Measurements from ENCODE around the gene NSMF. TPM values are rescaled to one million over a fixed set of nuclear protein-coding genes. Genes with fewer than 3 reads are reported as not detected.

The NSMF gene
- total and polyA plus RNA-seq, 2 experiments from 2014 or later = 20.3 to 103 TPM

DNA sequence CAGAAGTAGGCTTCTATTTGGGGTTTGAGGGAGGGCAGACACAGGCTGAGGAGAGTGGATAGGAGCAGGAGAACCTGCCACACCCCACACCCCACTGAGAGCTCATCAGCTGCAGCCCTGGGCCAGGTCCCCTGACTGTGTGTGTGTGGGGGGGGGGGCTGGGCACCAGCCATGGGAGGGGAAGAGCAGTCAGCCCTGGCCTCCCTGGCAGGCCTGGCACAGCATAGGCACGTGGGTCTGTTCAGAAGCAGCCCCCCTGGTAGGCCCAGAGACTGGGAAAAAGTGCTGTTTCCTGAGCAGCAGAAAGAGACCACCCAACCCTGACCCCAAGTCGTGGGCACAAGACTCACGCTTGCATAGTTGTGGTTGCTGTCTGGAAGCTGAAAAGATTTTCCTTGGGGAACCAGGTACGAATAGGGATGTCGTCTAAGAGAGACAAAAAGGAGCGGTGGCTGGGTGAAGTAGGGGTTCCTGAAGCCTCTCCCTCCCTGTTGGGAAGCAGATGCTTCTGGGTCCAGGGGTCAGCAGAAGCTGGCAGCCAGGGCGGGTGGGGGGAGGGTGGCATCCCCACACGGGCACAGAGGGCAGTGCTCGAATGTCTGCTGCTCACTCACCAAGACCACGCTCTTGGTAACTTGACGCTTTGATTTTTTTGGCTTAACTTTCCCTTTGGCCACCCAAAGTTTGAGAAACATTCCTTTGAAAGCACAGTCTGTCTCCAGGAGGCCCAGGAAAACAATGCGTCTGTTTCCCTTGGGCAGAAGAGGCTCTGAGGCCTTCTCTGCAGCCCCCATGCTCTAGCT, 2.9 kb downstream of the NSMF start (continued):
- TF ChIP-seq EZH2phosphoT487 (IDR thresholded peaks at IDR 0.05; ENCODE audit: unreplicated experiment) (no peak), NANOG (IDR thresholded peaks at IDR 0.05; ENCODE audit: borderline replicate concordance) (no peak), STAT1 (IDR thresholded peaks at IDR 0.05; ENCODE audit: unreplicated experiment) (no peak), EZH2 (IDR thresholded peaks at IDR 0.05; ENCODE audit: low read depth, unreplicated experiment) (no peak)
- TF ChIP-seq, protein P1, sequence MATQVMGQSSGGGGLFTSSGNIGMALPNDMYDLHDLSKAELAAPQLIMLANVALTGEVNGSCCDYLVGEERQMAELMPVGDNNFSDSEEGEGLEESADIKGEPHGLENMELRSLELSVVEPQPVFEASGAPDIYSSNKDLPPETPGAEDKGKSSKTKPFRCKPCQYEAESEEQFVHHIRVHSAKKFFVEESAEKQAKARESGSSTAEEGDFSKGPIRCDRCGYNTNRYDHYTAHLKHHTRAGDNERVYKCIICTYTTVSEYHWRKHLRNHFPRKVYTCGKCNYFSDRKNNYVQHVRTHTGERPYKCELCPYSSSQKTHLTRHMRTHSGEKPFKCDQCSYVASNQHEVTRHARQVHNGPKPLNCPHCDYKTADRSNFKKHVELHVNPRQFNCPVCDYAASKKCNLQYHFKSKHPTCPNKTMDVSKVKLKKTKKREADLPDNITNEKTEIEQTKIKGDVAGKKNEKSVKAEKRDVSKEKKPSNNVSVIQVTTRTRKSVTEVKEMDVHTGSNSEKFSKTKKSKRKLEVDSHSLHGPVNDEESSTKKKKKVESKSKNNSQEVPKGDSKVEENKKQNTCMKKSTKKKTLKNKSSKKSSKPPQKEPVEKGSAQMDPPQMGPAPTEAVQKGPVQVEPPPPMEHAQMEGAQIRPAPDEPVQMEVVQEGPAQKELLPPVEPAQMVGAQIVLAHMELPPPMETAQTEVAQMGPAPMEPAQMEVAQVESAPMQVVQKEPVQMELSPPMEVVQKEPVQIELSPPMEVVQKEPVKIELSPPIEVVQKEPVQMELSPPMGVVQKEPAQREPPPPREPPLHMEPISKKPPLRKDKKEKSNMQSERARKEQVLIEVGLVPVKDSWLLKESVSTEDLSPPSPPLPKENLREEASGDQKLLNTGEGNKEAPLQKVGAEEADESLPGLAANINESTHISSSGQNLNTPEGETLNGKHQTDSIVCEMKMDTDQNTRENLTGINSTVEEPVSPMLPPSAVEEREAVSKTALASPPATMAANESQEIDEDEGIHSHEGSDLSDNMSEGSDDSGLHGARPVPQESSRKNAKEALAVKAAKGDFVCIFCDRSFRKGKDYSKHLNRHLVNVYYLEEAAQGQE (IDR thresholded peaks at IDR 0.05; ENCODE audit: unreplicated experiment) = no peak
- TF ChIP-seq, protein P2, sequence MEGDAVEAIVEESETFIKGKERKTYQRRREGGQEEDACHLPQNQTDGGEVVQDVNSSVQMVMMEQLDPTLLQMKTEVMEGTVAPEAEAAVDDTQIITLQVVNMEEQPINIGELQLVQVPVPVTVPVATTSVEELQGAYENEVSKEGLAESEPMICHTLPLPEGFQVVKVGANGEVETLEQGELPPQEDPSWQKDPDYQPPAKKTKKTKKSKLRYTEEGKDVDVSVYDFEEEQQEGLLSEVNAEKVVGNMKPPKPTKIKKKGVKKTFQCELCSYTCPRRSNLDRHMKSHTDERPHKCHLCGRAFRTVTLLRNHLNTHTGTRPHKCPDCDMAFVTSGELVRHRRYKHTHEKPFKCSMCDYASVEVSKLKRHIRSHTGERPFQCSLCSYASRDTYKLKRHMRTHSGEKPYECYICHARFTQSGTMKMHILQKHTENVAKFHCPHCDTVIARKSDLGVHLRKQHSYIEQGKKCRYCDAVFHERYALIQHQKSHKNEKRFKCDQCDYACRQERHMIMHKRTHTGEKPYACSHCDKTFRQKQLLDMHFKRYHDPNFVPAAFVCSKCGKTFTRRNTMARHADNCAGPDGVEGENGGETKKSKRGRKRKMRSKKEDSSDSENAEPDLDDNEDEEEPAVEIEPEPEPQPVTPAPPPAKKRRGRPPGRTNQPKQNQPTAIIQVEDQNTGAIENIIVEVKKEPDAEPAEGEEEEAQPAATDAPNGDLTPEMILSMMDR (conservative IDR thresholded peaks at IDR 0.05; ENCODE audit: low read depth in 2 of 2) = no peak
- TF ChIP-seq, protein P3, sequence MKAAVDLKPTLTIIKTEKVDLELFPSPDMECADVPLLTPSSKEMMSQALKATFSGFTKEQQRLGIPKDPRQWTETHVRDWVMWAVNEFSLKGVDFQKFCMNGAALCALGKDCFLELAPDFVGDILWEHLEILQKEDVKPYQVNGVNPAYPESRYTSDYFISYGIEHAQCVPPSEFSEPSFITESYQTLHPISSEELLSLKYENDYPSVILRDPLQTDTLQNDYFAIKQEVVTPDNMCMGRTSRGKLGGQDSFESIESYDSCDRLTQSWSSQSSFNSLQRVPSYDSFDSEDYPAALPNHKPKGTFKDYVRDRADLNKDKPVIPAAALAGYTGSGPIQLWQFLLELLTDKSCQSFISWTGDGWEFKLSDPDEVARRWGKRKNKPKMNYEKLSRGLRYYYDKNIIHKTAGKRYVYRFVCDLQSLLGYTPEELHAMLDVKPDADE (IDR thresholded peaks at IDR 0.05) = no peak

DNA sequence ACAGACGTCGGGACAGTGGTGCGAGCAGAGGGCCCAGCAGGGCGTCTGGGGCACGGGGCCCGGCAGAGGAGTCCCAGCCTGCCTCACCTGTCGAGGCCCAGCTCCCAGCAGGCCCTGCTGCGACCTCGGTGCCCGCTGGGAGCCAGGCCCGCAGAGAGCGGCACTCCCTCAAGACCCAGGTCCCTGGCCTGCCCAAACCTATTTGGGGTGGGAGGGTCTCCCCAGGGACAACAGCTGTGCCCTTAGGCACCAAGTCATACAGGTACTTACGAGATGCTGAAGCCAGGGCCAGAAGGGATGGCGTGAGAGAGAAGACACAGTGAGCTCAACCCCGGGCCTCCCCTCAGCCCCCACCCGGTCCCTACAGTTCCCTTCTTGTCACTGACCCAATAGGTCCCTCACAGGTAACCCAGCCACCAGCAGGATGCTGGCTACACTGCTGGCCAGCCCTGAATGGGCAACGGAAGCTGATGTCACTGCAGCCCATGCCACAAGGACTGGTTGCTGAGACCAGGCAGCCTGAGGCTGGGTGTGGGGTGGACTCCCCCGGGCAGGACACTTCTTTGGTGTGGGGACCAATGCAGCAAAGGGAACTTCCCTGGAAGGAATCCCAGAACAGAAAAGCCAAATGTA, 3.7 kb downstream of the NSMF start:
- ATAC-seq = no peak
- Histone ChIP-seq H3K4me1 (ENCODE audit: insufficient read depth) (peaks cover 6% of the 10 kb centered on the region; the same call in 1 of the 2 replicates), H4K20me1 (replicated peaks; ENCODE audit: insufficient read depth) (no peaks in the 10 kb centered on the region; the same call in 1 of the 2 replicates), H3K9me2 (ENCODE audit: insufficient read depth) (no peaks in the 10 kb centered on the region), H3K36me3 (ENCODE audit: insufficient read depth) (peaks cover 6% of the 10 kb centered on the region; the same call in 1 of the 2 replicates), H3K4me2 (no peak overlapping the region), H3K79me2 (replicated peaks; ENCODE audit: insufficient read depth) (no peaks in the 10 kb centered on the region), H3K27ac (ENCODE audit: low read depth) (no peak overlapping the region), H3K4me3 (no peak overlapping the region), H3F3A (replicated peaks; ENCODE audit: low read depth) (0 out of 2 replicates have a peak, but pooled peaks cover 3% of the 10 kb centered on the region), H3K27me3 (ENCODE audit: insufficient read depth) (no peaks in the 10 kb centered on the region), H2AFZ (no peak overlapping the region)
- H3K4me3 Mint-ChIP-seq = no peak overlapping the region
- H3K36me3 Mint-ChIP-seq (ENCODE audit: low read depth) = peaks cover 3% of the 10 kb centered on the region; the same call in 1 of the 3 replicates
- peaks cover 6% of the 10 kb centered on the region for H3K27me3 Mint-ChIP-seq (ENCODE audit: insufficient read depth, low read depth, poor library complexity)
- peaks cover 8% of the 10 kb centered on the region; the same call in 2 of the 3 replicates for H3K4me1 Mint-ChIP-seq
- no peak for DNase-seq (ENCODE audit: low spot score)
- H3K27ac Mint-ChIP-seq = no peak overlapping the region
- H3K9me3 Mint-ChIP-seq = no peaks in the 10 kb centered on the region
- TF ChIP-seq, protein P2 (conservative IDR thresholded peaks at IDR 0.05; ENCODE audit: low read depth in 2 of 2) = no peak
- TF ChIP-seq JUNB (IDR thresholded peaks at IDR 0.05; ENCODE audit: unreplicated experiment) (no peak), ZNF114 (CRISPR knock-in tag; IDR thresholded peaks at IDR 0.05) (no peak), EZH2 (IDR thresholded peaks at IDR 0.05; ENCODE audit: low read depth, unreplicated experiment) (no peak), NANOG (IDR thresholded peaks at IDR 0.05; ENCODE audit: borderline replicate concordance) (no peak), EZH2phosphoT487 (IDR thresholded peaks at IDR 0.05; ENCODE audit: unreplicated experiment) (no peak), ZNF331 (CRISPR knock-in tag; IDR thresholded peaks at IDR 0.05; ENCODE audit: low read depth) (no peak), STAT1 (IDR thresholded peaks at IDR 0.05; ENCODE audit: unreplicated experiment) (no peak), CREB1 (CRISPR knock-in tag; IDR thresholded peaks at IDR 0.05; ENCODE audit: low read depth) (no peak)
- TF ChIP-seq, protein P3 (IDR thresholded peaks at IDR 0.05) = no peak
